Eye (tissue), 1 donor: ENCODE results near the gene BCAR1.
"Not testable (repeated sequence)": the region's sequence is repeated elsewhere in the genome, so short reads cannot be mapped to it uniquely, and the experiment has no call there.

Source experiments
- DNase-seq: peaks from one replicate; pipeline ENCODE4 v3.0.0-alpha.2; 2015

Gene BCAR1

DNA sequence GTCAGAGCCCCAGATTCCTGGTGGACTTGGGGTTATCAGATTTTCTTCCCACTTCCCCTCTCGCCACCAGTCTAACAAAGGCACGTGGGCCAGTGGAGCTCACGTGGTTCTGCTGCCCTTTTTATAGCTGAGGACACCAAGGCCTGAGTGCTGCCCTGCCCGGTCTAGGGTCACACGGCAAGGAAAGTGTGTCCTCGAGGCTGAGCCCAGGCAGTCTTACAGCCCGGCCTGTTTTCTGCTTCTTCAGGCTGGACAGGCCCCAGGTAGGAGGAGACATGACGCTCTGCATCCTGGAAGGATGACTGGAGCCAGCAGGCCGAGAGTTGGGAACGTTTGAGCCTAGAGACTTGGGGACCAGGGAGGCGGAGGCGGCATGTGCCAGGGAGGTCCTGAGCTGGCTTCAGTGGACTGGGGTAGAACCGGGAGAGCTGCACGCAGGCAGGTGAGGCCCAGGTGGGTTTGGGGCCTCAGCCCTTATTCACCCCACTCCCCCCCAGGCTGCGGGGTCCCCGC, 29.1 kb downstream of the BCAR1 start:
- no peak for DNase-seq

DNA sequence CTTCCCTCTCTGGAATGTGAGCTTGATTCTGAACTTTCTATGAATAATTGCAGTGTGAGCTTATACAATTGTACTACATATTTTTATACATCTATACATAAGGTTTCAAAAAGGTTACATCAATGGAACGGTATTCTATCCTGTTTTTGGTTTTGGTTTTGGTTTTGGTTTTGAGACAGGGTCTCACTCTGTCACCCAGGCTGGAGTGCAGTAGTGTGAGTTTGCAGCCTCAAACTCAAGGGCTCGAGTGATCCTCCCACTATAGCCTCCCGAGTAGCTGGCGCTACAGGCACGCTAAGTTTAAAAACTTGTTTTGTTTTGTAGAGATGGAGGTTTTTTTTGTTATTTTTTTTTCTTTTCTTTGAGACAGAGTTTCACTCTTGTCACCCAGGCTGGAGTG, 31.6 kb downstream of the BCAR1 start:
- no peak for DNase-seq

- no peak for DNase-seq
Observed at GRCh38 chr16:75219088-75219487, 32.3 kb downstream of the BCAR1 start.

GRCh38 chr16:75218256-75219076, 33.0 kb downstream of the BCAR1 start, which contains the start of gene CTRB1:
Gene CTRB1 (plus strand): TSS chr16:75218988. CDS start chr16:75219008, 20 bp downstream.
- peak; percentile 41 for DNase-seq

- no peak for DNase-seq
Observed at GRCh38 chr16:75217389-75217851, 34.0 kb downstream of the BCAR1 start.

DNA sequence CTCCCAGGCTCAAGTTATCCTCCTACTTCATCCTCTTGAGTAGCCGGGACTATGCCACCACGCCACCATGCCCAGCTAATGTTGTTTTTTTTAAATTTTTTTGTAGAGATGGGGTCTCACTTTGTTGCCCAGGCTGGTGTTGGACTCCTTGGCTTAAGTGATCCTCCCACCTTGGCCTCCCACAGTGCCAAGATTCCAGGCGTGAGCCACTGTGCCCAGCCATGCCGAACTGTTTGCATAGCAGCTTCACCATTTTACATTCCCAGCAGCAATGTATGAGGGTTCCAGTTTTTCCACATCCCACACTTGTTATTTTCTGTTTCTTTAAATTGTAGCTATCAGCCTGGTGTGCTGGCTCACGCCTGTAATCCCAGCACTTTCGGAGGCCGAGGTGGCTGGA, 34.8 kb downstream of the BCAR1 start:
- DNase-seq: no peak

DNA sequence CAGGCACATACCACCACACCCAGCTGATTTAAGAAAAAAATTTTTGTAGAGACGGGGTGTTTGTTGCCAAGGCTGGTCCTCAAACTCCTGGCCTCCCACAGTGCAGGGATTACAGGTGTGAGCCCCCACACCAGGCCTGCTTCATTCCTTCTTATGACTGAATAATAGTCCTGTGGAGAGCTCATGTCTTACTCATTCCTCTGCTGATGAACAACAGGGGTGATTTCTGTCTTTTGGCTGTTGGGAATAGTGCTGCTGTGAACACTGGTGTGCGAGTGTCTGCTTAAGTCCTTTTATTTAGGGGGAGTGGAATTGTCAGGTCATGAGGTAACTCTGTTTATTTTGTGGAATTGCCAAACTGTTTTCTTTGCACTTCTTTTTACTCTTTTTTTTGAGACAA, 35.3 kb downstream of the BCAR1 start:
- no peak for DNase-seq

GRCh38 chr16:75211286-75211685, 40.1 kb downstream of the BCAR1 start:
- not testable (repeated sequence) for DNase-seq

DNA sequence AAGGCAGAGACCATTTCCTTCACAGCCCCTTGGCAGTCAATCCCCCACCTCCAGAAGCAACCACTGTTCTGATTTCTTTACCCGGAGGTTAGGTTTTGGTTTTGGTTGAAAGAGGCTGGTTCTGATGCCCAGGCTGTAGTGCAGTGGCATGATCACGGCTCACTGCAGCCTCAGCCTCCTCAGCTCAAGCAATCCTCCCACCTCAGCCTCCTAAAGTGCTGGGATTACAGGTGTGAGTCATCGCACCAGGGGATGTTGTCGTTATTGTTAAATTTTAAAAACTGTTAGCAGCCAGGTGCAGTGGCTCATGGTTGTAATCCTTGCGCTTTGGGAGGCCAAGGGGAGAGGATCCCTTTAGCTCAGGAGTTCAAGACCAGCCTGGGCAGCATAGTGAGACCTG, 41.5 kb downstream of the BCAR1 start:
- no peak for DNase-seq

DNA sequence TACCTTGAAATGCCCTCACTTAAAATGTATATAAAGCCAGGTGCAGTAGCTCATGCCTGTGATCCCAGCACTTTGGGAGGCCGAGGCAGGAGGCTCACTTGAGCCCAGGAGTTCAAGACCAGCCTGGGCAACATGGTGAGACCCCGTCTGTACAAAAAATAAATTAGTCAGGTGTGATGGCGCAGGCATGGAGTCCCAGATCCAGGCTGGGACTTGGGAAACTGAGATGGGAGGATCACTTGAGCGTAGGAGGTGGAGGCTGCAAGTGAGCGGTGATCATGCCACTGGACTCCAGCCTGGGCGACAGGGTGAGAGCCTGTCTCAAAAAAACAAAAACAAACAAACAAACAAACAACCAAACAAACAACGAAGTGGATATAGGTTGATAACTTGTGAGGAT, 41.9 kb downstream of the BCAR1 start:
- not testable (repeated sequence) for DNase-seq

DNA sequence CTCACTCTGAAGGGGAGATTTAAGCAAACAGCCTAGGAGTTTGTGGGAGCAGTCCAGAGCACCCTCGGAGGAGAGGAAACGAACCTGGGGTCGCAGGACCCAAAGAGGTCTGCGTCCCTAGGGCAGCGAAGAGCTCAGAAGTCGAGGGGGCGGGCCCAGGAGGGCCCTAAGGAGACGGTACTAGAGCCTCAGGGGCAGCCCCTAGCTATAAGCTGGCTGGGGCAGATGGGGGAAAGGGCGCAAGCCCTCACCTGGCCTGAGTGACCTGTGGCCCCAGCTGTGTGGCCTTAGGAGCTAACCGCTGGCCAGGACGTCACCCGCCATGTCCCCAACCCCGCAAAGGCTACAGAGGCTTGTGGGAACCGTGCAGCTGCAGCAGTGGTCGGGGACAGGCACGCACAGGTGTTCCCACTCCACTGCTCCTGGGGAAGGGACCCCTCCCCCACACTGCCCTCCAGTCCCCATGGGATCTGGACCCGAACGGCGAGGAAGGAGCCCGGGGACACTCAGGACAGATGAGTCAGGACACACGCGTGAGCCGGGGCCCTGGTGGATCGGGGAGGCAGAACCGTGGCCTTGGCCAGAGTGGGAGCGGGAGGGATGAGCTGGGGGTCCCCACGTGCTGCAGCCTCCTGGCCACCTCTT, 42.4 kb downstream of the BCAR1 start:
- DNase-seq: no peak

- no peak for DNase-seq
Observed at GRCh38 chr16:75208242-75208825, 43.1 kb downstream of the BCAR1 start.

DNA sequence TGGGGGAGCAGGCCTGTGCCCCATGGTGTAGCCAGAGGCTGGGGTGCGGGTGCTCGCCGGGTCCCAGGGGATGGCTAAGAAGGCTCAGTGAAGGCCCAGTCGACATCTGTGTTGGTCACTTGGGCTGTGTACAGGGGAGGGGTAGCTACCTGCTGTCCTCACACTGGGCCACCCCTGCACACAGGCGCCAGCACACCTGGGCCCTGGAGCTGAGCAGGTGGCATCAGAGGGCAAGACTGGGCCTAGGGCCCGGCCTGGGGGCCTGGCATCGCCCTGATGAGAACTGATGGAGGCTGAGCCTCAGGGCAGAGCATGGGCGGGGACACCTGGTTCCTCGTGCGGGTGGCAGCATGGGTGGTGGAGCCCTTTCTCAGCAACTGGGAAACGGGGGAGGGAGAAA, 43.6 kb downstream of the BCAR1 start:
- no peak for DNase-seq

DNA sequence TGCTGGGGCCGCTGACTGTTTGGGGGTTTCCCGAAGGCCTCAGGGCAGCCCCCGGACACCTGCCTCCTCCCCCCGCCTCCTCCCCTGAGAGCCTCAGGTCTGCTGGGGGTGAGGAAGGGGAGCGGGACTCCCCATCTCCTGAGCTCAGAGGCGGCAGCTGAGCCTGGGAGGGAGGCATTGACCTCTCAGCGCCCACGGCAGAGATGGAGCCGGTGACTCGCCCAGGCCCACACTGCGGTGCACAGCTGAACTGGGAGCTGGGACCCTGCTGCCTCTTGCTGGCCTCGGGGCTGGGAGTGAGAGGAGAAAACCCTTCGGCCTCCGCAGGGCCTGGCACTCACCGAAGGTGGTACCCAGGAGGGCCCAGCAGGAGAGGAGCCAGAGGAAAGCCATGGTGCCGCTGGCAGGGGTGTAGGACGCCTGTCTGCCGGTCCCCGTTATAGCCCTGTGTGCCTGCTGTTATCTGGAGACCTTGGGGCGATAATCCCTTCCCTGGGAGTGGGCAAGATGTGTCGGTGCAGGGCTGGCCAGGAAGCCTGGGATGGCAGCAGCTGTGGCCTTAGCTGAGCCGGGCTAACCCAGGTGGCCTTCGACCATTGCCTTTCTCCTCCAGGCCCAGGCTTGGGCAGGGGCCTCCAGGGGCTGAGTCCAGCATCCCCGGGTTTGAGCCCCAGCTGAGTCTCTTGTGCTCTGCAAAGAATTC, 44.5 kb downstream of the BCAR1 start, which contains the start of gene CTRB2:
Gene CTRB2, minus strand, starts transcription at position 413 of the 703 bp plus-strand sequence. Its CDS starts 20 bp downstream, at position 393.
- no peak for DNase-seq

DNA sequence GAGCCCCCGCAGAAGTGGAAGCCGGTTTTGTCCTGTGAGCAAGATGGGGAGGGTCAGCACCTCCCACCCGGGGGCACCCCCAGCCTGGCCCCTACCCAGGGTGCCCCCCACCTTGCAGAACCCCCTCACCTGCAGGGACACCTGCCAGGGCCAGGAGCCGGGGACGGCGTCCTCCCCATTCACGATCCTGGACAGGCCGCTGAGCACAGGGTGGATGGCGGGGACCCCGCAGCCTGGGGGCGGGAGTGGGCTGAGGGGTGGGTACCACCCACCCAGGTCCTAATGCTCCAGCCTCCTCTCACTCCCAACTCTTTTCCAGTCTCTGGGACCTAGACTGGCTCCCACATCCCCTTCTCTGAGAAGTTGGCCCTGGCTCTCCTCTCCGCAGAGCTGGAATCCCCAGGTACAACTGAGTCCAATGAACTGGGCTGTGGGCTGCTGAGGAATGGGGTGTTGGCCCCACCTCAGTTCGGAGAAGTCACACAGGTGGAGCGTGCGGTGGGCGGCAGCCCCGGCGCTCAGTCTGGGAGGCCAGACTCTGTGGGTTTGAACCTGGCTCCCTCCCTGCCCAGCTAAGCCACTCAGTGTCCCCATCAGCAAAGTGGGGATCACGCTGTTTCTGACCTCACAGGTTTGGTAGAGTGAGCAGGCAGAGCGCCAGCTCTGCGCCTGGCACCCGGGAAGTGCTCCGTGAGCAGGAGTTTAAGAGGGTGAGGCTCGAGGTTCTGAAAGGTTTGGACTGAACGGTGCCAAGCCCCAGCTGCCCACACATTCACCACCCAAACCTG, 45.3 kb downstream of the BCAR1 start:
- DNase-seq: not testable (repeated sequence)

DNA sequence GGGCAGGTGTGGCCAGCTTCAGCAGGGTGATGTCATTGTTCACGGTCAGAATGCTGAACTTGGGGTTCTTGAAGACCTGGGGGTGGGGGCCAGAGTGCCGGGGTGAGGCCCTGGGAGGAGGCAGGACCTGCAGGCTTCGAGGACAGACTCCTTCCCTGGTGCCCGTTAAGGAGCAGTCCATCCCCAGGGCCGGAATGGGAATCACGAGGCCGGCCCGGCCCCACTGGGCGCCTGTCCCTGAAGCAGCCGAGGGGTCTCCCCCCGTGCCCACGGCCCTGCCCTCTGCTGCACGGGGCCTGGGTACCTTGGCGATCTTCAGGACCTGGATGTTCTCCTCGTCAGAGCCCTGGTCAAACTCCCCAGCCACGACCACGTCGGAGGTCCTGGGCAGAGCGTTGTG, 46.0 kb downstream of the BCAR1 start:
- DNase-seq: not testable (repeated sequence)

DNA sequence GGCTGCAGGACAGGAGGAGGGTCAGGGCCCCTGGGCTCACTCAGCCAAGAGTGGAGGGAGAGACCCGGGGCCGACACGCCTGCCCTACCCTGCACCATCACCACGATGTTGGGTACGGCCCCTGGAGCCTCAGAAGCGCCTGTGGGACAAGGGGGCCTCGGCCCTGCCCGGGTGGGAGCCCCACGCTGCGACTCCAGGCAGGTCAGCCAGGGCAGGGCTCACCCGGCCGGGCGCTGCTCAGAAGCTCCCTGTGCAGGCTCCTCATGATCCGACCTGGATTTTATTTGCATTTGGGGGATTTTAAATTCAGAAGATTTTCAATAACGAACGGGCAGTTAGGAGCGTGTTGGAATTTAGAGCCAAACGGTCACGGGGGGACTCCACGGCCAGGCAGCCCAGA, 46.5 kb downstream of the BCAR1 start:
- DNase-seq: not testable (repeated sequence)

DNA sequence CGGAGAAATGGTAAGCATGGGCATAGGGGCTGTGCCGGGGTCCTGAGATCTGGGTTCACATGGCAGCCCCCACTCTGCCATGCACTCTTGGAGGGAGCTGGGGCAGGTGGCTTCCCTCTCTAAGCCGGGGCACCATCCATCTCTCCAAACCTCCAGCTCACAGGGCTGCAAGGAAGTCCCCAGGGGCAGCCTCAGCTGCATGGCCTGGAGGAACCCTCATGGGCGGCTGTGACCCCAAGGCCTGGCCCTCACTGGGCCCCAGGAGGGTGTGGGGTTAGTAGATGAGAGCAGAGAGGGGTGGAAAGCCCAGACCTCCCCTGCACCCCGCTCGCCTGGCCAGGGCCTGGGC, 47.0 kb downstream of the BCAR1 start:
- no peak for DNase-seq

DNA sequence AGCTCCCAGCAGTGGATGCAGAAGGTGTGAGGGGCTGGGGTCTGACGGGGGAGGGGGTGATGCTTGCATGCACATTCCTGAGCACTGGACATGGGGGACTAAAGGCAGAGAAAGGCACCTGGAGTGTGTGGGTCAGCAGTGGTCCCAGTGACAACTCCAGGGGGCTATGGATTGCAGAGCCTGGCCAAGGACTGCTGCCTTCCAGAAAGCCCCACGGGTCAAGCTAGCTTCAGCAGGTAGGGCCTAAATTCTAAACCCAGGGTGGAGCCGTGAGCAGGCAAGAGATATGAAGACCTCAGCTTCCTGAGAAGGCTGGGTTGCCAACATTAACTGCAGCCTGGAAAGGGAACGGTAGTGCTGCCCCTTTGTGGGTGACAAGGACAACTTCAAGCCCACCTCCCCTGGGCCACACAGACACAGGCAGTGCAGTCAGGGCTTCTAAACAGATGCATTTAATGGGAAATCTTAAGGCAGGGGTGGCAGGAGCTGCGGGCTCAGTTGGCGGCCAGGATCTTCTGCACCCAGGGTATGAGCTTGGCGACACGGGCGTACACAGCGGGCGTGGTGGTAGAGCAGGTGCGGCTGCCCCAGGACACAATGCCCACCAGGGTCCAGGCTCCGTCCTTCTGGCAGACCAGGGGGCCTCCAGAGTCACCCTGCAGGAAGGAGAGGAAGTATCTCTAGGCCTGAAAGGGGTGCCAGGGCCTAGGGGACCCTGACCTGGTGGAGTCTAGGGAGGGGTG, 47.6 kb downstream of the BCAR1 start:
- no peak for DNase-seq

GRCh38 chr16:75203096-75203495, 48.3 kb downstream of the BCAR1 start:
- DNase-seq: no peak

GRCh38 chr16:75202069-75202590, 49.3 kb downstream of the BCAR1 start:
- no peak for DNase-seq
